Mucosa of descending colon (tissue), 3 donors: Measurements from ENCODE around the gene TMEM185B. TPM values are rescaled to one million over a fixed set of nuclear protein-coding genes. Genes with fewer than 3 reads are reported as not detected.

Source experiments
- ATAC-seq: fragments of 200-7000 bp; cut with Tn5 transposase; one replicate; pipeline ENCODE4 v1.9.1; 2020; ENCODE audit warnings: mild to moderate bottlenecking, moderate library complexity
- DNase-seq, 3 donors: peaks; one replicate each; pipeline ENCODE4 v3.0.0-alpha.2; 2020
- H3K36me3 ChIP-seq: fragments of 200-600 bp; one replicate; pipeline ENCODE4 v1.8.0; 2021; ENCODE audit warnings: low read depth, mild to moderate bottlenecking
- H3K4me1 ChIP-seq: fragments of 200-600 bp; one replicate; pipeline ENCODE4 v1.8.0; 2021; ENCODE audit warnings: low read depth, mild to moderate bottlenecking
- H3K4me3 ChIP-seq: fragments of 200-600 bp; one replicate; pipeline ENCODE4 v1.8.0; 2021; ENCODE audit warnings: mild to moderate bottlenecking
- H3K9me3 ChIP-seq: fragments of 200-600 bp; one replicate; pipeline ENCODE4 v1.8.0; 2021; ENCODE audit warnings: mild to moderate bottlenecking
- intact Hi-C, 2 donors: fragments of 100-400 bp; cut with DNase I in 1 of 2; cut with micrococcal nuclease in 1 of 2; formaldehyde crosslinking; loops; one replicate each; pipeline versions ENCODE4 v1.11.0 to v1.11.1; 2022; cut with DNase I, micrococcal nuclease
- total RNA-seq, 3 donors: library from RNA; stranded (reverse); fragmentation: NEBNext Ultra II Directional in 2 of 3; extraction: Animal tissue kit (Norgen Biotek cat#: 25700) in 2 of 3; gene quantifications; one replicate each; pipeline versions ENCODE4 v1.2.1 to v1.2.4, GENCODE V29; 2021 to 2023
- TF ChIP-seq, protein P1 (sequence below): fragments of 200-600 bp; IDR thresholded peaks from one replicate; pipeline ENCODE4 v1.8.0; 2022; ENCODE audit warnings: antibody characterized with exemption, mild to moderate bottlenecking
- donor health status: DM: no; HTN: no; CAD: no; lungs with moderate emphysema.
- donor health status: DM: no; HTN: no; CAD: no.
- donor health status: DM: no; HTN: yes; CAD: no.

The TMEM185B gene
- total RNA-seq, 3 donors from 2014 or later, result 13.6 to 19.0 (median 14.2) TPM

DNA sequence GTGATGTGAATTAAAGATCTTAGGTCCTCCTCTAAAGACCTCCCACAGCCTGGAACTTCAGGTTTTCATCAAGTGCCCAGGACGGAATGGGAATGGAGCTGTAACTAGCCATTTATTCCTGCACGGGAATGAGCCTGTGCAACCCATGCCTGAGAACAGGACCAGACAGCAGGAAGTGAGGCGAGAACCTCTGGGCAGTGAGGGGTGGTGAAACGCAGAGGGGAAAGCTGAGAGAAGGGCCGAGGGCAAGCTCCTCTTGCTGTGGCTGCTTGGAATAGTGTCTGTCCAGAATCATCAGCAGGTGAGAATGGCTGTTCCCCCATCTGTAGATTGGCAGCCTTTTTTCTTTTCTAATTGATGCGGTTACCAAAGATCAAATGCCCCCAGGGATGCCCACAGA is 24.7 kb upstream of the TMEM185B start:
- DNase-seq, result no peak
- Histone ChIP-seq H3K4me3 (no peak overlapping the region), H3K4me1 (peaks cover 23% of the 10 kb centered on the region), H3K36me3 (peaks cover 3% of the 10 kb centered on the region), H3K9me3 (no peaks in the 10 kb centered on the region)
- no peak for ATAC-seq
- intact Hi-C loops, result no loop called here
- TF ChIP-seq, protein P1, sequence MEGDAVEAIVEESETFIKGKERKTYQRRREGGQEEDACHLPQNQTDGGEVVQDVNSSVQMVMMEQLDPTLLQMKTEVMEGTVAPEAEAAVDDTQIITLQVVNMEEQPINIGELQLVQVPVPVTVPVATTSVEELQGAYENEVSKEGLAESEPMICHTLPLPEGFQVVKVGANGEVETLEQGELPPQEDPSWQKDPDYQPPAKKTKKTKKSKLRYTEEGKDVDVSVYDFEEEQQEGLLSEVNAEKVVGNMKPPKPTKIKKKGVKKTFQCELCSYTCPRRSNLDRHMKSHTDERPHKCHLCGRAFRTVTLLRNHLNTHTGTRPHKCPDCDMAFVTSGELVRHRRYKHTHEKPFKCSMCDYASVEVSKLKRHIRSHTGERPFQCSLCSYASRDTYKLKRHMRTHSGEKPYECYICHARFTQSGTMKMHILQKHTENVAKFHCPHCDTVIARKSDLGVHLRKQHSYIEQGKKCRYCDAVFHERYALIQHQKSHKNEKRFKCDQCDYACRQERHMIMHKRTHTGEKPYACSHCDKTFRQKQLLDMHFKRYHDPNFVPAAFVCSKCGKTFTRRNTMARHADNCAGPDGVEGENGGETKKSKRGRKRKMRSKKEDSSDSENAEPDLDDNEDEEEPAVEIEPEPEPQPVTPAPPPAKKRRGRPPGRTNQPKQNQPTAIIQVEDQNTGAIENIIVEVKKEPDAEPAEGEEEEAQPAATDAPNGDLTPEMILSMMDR, result no peak

DNA sequence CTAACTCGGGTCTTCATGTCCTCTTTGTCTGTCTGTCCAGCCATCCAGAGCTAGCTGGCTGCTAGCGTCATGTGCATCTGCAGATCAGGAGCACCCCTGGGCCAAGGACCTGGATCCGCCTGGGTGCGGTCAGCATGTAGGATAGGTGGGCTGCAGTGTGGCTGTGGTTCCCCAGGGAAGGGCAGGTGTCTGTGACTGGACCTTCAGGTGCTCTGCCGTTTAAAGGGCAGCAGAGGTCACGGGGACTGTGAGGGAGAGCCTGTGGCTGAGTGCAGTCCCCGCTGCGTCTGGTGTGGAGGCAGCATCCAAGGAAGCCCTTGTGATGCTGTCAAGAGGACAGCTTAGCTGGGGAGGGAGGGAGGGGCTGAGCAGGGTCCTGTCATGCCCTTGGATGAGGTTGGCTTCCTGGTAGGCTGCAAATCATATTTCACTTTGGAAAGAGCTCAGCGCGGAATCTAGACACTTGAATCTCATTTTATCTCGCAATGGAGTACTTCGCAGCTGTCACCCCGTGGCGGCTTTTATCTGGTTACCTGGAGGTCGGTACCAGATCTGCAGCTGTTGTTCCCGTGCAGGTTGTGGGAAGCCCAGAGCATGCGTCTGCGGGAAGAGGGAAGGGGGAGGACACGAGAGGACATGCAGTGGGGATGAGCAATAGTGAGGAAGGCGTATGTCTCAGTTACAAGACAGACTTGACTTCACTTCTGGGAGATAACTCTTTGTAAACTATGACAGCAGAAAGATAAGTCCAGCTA is 23.5 kb upstream of the TMEM185B start:
- no peak for DNase-seq
- intact Hi-C loops, result no loop called here
- Histone ChIP-seq H3K4me1 (peaks cover 19% of the 10 kb centered on the region), H3K4me3 (no peak overlapping the region), H3K36me3 (peaks cover 3% of the 10 kb centered on the region), H3K9me3 (no peaks in the 10 kb centered on the region)
- TF ChIP-seq, protein P1, result no peak
- ATAC-seq, result no peak

DNA sequence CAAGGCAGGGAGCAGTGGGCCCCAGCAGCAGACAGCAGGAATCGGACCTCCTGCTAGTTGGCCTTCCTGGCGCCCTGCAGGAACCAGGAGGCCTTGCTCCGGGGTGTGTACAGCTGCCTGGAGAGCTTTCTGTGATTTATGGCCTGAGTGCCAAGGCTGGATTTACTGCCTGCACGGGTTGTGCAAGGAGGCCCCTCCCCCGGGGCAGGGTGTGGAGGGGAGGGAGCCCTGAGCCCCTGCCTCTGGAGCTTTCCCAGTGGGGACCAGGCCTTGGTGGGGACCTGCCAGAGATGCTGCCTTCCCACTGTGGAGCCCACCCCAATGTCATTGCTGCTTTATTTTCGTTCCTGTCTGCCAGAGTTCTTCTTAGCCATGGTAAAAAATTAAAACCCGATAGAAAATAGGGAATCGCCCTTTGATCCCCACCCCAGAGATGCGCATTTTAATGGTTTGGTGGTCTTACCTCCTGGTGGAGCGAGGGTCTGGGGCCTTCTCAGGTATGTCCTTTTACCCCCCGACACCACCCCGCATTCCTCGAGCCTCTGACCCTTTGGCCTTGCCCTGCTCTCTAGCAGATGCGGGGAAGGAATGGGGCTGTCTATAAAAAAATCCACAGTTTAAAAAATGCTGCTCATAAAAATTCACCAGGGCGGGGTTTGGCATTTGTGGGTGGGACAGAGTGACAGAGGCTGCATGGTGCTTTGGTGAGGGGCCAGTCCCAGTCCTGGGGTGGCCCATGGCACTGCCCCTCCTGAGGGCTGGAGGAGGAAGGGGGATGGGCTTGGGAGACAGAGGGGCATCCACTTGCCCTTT is 22.5 kb upstream of the TMEM185B start:
- H3K9me3 ChIP-seq, result no peaks in the 10 kb centered on the region
- ATAC-seq (peak; percentile 98), DNase-seq (peak; percentile 89 to 90 (median 89))
- no peak overlapping the region for H3K4me3 ChIP-seq
- TF ChIP-seq, protein P1, result peak; percentile 3
- peaks cover 3% of the 10 kb centered on the region for H3K36me3 ChIP-seq
- peaks cover 19% of the 10 kb centered on the region for H3K4me1 ChIP-seq
- intact Hi-C loops, result no loop called here

DNA sequence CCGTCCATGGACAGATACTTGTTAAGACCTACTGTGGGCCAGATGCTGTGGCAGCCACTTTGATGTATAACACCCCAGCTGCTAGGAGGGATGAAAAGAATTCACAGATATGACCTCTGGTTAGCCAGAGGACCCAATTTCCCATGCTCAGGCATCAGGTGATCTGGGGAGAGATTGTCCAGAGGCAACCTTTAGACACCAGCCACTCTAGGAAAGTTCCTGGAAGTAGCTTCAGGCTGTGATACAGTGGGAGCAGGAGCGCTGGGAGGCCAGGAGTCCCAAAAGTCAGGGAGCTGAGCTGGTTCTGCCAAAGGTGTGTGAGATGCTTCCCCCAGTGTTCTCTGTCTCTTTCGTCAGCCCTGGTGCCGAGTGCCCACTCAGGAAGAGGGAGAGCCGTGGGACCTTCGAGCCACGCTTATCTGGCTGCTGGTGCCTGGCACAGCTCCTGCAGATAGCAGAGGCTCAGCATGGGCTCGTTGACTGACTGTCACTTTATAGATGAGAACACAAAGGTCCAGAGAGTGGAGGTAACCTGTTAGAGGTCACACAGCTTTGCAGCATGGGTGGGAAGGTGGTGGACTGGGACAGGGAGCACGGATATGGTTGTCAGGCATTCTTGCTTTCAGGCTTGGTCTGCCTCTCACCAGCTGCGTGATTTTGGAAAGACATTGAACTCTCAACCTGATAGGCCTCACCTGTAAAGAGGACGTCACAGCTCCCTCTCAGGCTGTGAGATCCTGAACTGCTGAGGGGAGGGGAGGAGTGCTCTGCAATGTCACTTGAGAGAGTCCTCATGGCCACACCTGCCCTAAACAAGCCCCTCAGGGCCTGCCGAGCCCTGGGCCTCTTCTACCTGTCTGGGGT is 21.7 kb upstream of the TMEM185B start:
- TF ChIP-seq, protein P1, result no peak
- Histone ChIP-seq H3K4me1 (peaks cover 19% of the 10 kb centered on the region), H3K4me3 (no peak overlapping the region), H3K9me3 (no peaks in the 10 kb centered on the region), H3K36me3 (peaks cover 3% of the 10 kb centered on the region)
- ATAC-seq (peak; percentile 67), DNase-seq (no peak)
- intact Hi-C loops, result no loop called here

DNA sequence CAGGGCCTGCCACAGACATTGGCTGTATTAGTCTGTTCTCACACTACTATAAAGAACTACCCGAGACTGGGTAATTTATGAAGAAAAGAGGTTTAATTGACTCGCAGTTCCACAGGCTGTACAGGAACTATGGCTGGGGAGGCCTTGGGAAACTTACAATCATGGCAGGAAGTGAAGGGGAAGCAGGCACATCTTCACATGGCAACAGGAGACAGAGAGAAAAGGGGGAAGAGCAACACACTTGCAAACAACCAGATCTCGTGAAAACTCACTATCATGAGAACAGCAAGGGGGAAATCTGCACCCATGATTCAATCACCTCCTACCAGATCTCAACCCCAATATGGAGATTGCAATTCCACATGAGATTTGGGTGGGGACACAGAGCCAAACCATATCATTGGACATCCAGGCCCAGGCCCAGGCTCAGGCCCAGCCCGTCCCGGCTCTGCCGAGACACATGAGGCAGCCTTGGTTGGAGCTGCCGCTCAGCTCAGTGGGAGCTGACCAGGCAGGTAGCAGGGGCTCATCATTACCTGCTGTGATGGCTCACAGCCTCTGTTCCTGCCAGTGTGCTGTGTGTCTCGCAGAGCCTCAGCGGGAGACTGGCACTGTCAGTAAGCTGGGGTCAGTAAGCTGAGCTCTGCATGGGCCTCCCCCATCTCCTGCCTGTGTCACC is 20.8 kb upstream of the TMEM185B start:
- Histone ChIP-seq H3K36me3 (peaks cover 3% of the 10 kb centered on the region), H3K4me1 (peaks cover 24% of the 10 kb centered on the region), H3K9me3 (no peaks in the 10 kb centered on the region), H3K4me3 (no peak overlapping the region)
- no peak for DNase-seq
- intact Hi-C loops, result no loop called here
- TF ChIP-seq, protein P1, result no peak
- no peak for ATAC-seq
